HFF-Myc (cell line): ENCODE data around the gene FBXW9.

Experiments
- DNase-seq: peaks from one replicate; pipeline ENCODE4 v3.0.0-alpha.2; 2011; ENCODE audit warnings: low read depth; ENCODE audit errors: extremely low read depth
- H3K4me3 ChIP-seq: replicated peaks from 2 replicates; pipeline ENCODE4 v1.5.1; 2011; ENCODE audit warnings: low read depth, mild to moderate bottlenecking, control low read depth, low read length
- CTCF ChIP-seq: IDR thresholded peaks from 2 replicates; pipeline ENCODE4 v1.5.1; 2012; ENCODE audit warnings: mild to moderate bottlenecking, low read depth, low read length, control low read depth; ENCODE audit errors: missing control alignments

Gene FBXW9

GRCh38 chr19:12692960-12693359, 3.5 kb downstream of the FBXW9 start:
- TF ChIP-seq CTCF, result no peak
- DNase-seq, result no peak
- H3K4me3 ChIP-seq, result no peak overlapping the region

GRCh38 chr19:12689581-12690216, 6.7 kb downstream of the FBXW9 start:
- no peak for TF ChIP-seq CTCF
- H3K4me3 ChIP-seq, result no peak overlapping the region
- no peak for DNase-seq

GRCh38 chr19:12689012-12689411, 7.4 kb downstream of the FBXW9 start:
- H3K4me3 ChIP-seq, result no peak overlapping the region
- no peak for TF ChIP-seq CTCF
- DNase-seq, result no peak

- no peak within 1 kb of the TSS for H3K4me3 ChIP-seq
- TF ChIP-seq CTCF, result no peak
- DNase-seq, result no peak
Measured at GRCh38 chr19:12687496-12688196, 8.8 kb downstream of the FBXW9 start, which contains the start of gene GNG14. TSS of gene GNG14 (plus strand) at chr19:12687998. CDS start at chr19:12688049, 51 bp downstream.

GRCh38 chr19:12685831-12686230, 10.6 kb downstream of the FBXW9 start:
- DNase-seq, result no peak
- no peak overlapping the region for H3K4me3 ChIP-seq
- TF ChIP-seq CTCF, result no peak

GRCh38 chr19:12681074-12681987, 15.1 kb downstream of the FBXW9 start, which contains the start of gene DHPS:
TSS of gene DHPS (minus strand) at chr19:12681880. CDS start at chr19:12681766, 114 bp downstream.
- peak; percentile 99 for DNase-seq
- TF ChIP-seq CTCF, result no peak

More at GRCh38 chr19:12681074-12681987, 15.1 kb downstream of the FBXW9 start, which contains the start of gene DHPS:
- H3K4me3 ChIP-seq, result peak within 1 kb of the TSS; percentile 89
